Stimulated activated CD4-positive, alpha-beta T cell treated with anti-CD3 and anti-CD28 coated beads, Interleukin-12 subunit alpha, Interleukin-12 subunit beta, amount 100 ng/mL, for 48 hours (primary cell): ENCODE data around the gene SULT1C2.

Experiments used
- DNase-seq, 3 donors: peaks; one replicate each; pipeline ENCODE4 v3.0.0-alpha.2; 2020; ENCODE audit warnings: low read depth in 2 of 3, low spot score in 1 of 3

Gene SULT1C2

GRCh38 chr2:108287169-108287568 lies 1.5 kb upstream of the SULT1C2 start:
- no peak for DNase-seq

GRCh38 chr2:108293850-108294249 lies 5.2 kb downstream of the SULT1C2 start:
- no peak for DNase-seq

- no peak for DNase-seq
Observed at GRCh38 chr2:108297436-108298141, 8.9 kb downstream of the SULT1C2 start.

GRCh38 chr2:108301558-108301957 lies 12.9 kb downstream of the SULT1C2 start:
- no peak for DNase-seq

- no peak for DNase-seq
Observed at GRCh38 chr2:108304975-108305374, 16.3 kb downstream of the SULT1C2 start.

GRCh38 chr2:108305901-108306300 lies 17.2 kb downstream of the SULT1C2 start:
- no peak for DNase-seq

- DNase-seq = no peak
Observed at GRCh38 chr2:108309903-108310302, 21.2 kb downstream of the SULT1C2 start.

GRCh38 chr2:108314586-108315296 lies 26.0 kb downstream of the SULT1C2 start:
- DNase-seq = no peak

GRCh38 chr2:108315444-108315934 lies 26.8 kb downstream of the SULT1C2 start:
- no peak for DNase-seq

- DNase-seq = no peak
Observed at GRCh38 chr2:108316033-108316432, 27.3 kb downstream of the SULT1C2 start.

GRCh38 chr2:108316461-108317258 lies 28.0 kb downstream of the SULT1C2 start:
- no peak for DNase-seq

GRCh38 chr2:108320326-108320922 lies 31.7 kb downstream of the SULT1C2 start:
- no peak for DNase-seq

- no peak for DNase-seq
Observed at GRCh38 chr2:108323619-108324018, 34.9 kb downstream of the SULT1C2 start.

GRCh38 chr2:108324531-108325255 lies 36.0 kb downstream of the SULT1C2 start:
- DNase-seq = no peak

GRCh38 chr2:108325756-108326155 lies 37.1 kb downstream of the SULT1C2 start:
- DNase-seq = no peak

- no peak for DNase-seq
Observed at GRCh38 chr2:108329771-108330170, 41.1 kb downstream of the SULT1C2 start.

GRCh38 chr2:108330979-108331378 lies 42.3 kb downstream of the SULT1C2 start:
- DNase-seq = no peak

GRCh38 chr2:108345951-108346350 lies 57.3 kb downstream of the SULT1C2 start:
- DNase-seq = no peak

- DNase-seq = no peak
Observed at GRCh38 chr2:108346827-108347226, 58.1 kb downstream of the SULT1C2 start.

- no peak for DNase-seq
Observed at GRCh38 chr2:108347786-108348185, 59.1 kb downstream of the SULT1C2 start.
